GM12873 (cell line): Measurements from ENCODE around the gene UGT1A1.

ENCODE experiments used
- CTCF ChIP-seq: IDR thresholded peaks from 2 replicates; pipeline ENCODE4 v1.5.1; 2012; ENCODE audit warnings: low read depth, mild to moderate bottlenecking, moderate library complexity, low read length, control low read depth; ENCODE audit not compliant: insufficient read depth; ENCODE audit errors: missing control alignments

Gene UGT1A1

GRCh38 chr2:233769260-233769659 is 9.2 kb downstream of the UGT1A1 start:
- no peak for TF ChIP-seq CTCF

GRCh38 chr2:233772153-233772552 is 12.1 kb downstream of the UGT1A1 start:
- no peak for TF ChIP-seq CTCF

GRCh38 chr2:233772583-233772982 is 12.5 kb downstream of the UGT1A1 start:
- TF ChIP-seq CTCF: no peak

GRCh38 chr2:233773854-233774253 is 13.8 kb downstream of the UGT1A1 start:
- TF ChIP-seq CTCF: no peak

- TF ChIP-seq CTCF: no peak
These were observed 15.3 kb downstream of the UGT1A1 start for GRCh38 chr2:233775414-233775813.

- no peak for TF ChIP-seq CTCF
These were observed 18.0 kb downstream of the UGT1A1 start, which contains the start of gene MROH2A for GRCh38 chr2:233778030-233778429. Gene MROH2A, plus strand, starts transcription at chr2:233778330. Its CDS starts 1,029 bp downstream, at chr2:233779359.

GRCh38 chr2:233779722-233780121 is 19.7 kb downstream of the UGT1A1 start:
- no peak for TF ChIP-seq CTCF

DNA sequence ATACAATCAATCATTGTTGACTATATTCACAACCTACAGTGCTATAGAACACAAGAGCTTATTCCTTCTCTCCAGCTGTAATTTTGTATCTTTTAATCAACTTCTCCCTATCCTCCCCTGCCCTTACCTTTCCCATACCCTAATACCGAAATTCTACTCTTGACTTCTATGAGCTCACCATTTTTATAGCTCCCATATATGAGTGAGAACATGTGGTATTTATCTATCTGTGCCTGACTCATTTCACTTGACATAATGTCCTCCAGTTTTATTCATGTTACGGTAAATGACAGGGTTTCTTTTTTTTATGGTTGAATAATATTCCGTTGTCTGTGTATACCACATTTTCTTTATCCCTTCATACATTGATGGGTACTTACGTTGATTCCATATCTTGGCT is 20.7 kb downstream of the UGT1A1 start:
- TF ChIP-seq CTCF: no peak
